ENCODE measurements around the gene LMBRD2.
"Not testable (repeated sequence)": the region's sequence is repeated elsewhere in the genome, so short reads cannot be mapped to it uniquely, and the experiment has no call there.

The LMBRD2 gene
- total RNA-seq = 18.8 to 62.0 (median 32.1) reads per million in 9 experiments

DNA sequence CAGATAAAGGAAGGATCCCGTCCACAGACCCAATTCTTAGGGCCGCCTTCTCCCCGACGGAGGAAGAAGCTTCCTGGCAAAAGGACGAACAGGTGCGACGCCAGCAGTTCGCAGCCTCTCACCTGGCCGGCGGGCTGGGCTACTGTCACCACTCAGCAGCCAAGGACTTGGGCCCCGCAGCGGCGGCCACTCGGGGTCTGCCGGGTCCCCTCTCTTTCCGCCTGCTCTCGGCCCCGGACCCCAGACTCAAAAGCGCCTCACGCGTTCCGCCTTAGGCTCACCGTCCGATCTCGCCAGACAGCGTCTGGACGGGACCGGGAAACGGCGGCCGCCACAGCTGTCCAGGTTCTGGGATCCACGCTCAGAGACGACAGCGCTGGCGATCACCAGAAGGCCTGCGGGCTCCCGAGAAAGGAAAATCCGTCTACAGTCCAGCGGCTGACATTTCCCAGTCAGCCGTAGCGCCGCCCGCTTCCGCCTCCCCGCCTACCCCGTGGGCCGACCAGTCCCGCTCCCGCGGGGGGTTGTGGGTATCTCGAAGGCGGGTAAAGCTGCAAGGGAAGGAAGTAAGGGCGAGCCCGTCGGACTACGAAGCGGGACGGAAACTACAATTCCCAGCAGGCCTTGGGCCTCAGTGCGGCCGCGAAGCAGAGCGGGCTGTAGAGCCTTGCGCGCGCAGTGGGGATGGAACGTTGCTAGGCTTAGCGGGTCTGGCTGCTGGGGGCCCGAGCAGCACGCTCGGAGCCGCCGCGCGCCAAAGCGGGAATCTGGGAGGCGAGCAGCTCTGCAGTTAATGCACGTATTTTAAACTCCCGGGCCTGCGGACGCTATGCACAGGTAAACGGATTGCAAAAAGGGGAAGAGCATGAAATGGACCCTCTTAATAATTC lies at the start of gene LMBRD2, which contains the start of gene SKP2:
Gene LMBRD2, minus strand, starts transcription at position 454 of the 890 bp plus-strand sequence. CDS start 8,538 bp downstream, outside the sequence.
Gene SKP2, plus strand, starts transcription at position 678 of the 890 bp plus-strand sequence. Its CDS starts 152 bp downstream, at position 830.
- H3K9me3 Mint-ChIP-seq = no peaks in the 10 kb centered on the region
- peak; percentile 95 to 97 (median 96) for DNase-seq
- ATAC-seq (replicated peaks) = peak; percentile 96
- H3K27ac Mint-ChIP-seq = peak within 1 kb of the TSS; percentile 91 to 95
- H3K4me1 Mint-ChIP-seq (ENCODE audit: low read depth in 2 of 2) = peaks cover 40 to 63% of the 10 kb centered on the region in 2 donors
- no peaks in the 10 kb centered on the region for H3K27me3 Mint-ChIP-seq
- peak within 1 kb of the TSS; percentile 95 to 97 for H3K4me3 Mint-ChIP-seq
- peaks cover 11% of the 10 kb centered on the region for H3K36me3 Mint-ChIP-seq (ENCODE audit: insufficient read depth)

GRCh38 chr5:36200513-36200912 lies 48.8 kb upstream of the LMBRD2 start:
- H3K4me1 Mint-ChIP-seq (ENCODE audit: low read depth in 2 of 2) = no peaks in the 10 kb centered on the region
- ATAC-seq (replicated peaks) = no peak
- no peak overlapping the region for H3K4me3 Mint-ChIP-seq
- H3K9me3 Mint-ChIP-seq = no peaks in the 10 kb centered on the region
- peak overlapping the region in 1 of 2 donors; percentile 19 for H3K27ac Mint-ChIP-seq
- DNase-seq = no peak
- H3K36me3 Mint-ChIP-seq (ENCODE audit: insufficient read depth) = peaks cover 11% of the 10 kb centered on the region
- H3K27me3 Mint-ChIP-seq = no peaks in the 10 kb centered on the region

GRCh38 chr5:36199620-36200019 lies 47.9 kb upstream of the LMBRD2 start:
- Mint-ChIP-seq H3K4me3 (no peak overlapping the region), H3K4me1 (ENCODE audit: low read depth in 2 of 2) (no peaks in the 10 kb centered on the region), H3K27ac (no peak overlapping the region), H3K36me3 (ENCODE audit: insufficient read depth) (peaks cover 11% of the 10 kb centered on the region), H3K27me3 (no peaks in the 10 kb centered on the region), H3K9me3 (no peaks in the 10 kb centered on the region)
- DNase-seq = no peak
- ATAC-seq (replicated peaks) = no peak

DNA sequence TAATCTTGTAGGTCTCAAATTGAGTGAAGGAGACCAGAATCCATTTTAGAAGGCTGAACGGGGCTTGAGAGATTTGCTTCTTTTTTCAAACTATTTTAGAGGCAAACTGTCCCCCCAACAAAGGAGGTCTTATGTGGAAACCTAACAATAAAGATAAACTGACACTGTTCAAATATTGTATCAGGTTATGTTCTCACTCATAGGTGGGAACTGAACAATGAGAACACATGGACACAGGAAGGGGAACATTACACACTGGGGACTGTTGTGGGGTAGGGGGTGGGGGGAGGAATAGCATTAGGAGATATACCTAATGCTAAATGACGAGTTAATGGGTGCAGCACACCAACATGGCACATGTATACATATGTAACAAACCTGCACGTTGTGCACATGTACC lies 47.1 kb upstream of the LMBRD2 start:
- ATAC-seq (replicated peaks); H3K9me3 Mint-ChIP-seq; H3K27ac Mint-ChIP-seq; H3K4me3 Mint-ChIP-seq; H3K4me1 Mint-ChIP-seq (ENCODE audit: low read depth in 2 of 2); H3K27me3 Mint-ChIP-seq; DNase-seq: not testable (repeated sequence)
- H3K36me3 Mint-ChIP-seq (ENCODE audit: insufficient read depth) = peaks cover 11% of the 10 kb centered on the region

DNA sequence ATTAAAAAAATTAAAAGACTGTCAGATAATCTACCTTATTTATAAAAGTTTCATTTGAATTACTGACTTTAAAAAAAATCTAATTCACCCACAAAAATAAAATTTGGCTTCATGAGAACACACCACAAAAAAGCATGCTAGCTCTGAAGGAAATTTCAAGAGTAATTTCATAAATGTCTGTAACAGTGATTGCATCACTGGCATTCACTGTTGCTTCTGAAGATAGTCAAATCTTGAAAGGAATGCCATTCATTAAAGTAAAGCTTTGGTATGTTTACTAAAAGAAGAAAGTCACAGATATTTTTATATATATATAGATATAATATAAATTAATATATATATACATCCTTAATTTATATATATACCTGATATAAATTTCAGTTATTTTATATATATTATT lies 46.6 kb upstream of the LMBRD2 start:
- Mint-ChIP-seq H3K9me3 (no peaks in the 10 kb centered on the region), H3K4me1 (ENCODE audit: low read depth in 2 of 2) (no peaks in the 10 kb centered on the region), H3K27ac (no peak overlapping the region), H3K4me3 (no peak overlapping the region), H3K27me3 (no peaks in the 10 kb centered on the region), H3K36me3 (ENCODE audit: insufficient read depth) (peaks cover 11% of the 10 kb centered on the region)
- ATAC-seq (replicated peaks) (no peak), DNase-seq (no peak)

DNA sequence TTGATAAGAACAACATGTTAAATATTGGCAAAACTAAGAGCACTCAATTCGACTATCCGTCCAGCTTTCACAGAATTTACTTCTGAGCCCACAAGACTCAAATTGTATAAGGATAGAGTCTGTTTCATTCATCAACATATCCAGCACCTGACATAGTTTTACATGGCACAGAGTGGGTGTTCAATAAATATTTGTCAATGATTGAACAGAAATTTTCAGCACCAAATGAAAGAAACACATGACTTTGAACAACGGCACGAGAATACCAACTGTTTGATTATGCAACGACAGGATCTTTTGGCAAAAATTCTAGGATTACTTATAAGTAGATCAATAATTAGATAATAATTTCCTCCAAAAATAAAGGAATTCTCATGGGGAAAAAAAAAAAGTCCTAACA lies 42.1 kb upstream of the LMBRD2 start:
- no peak overlapping the region for H3K27ac Mint-ChIP-seq
- H3K4me3 Mint-ChIP-seq = no peak overlapping the region
- peaks cover 11% of the 10 kb centered on the region for H3K36me3 Mint-ChIP-seq (ENCODE audit: insufficient read depth)

GRCh38 chr5:36184408-36184807 lies 32.7 kb upstream of the LMBRD2 start:
- H3K4me1 Mint-ChIP-seq (ENCODE audit: low read depth in 2 of 2); ATAC-seq (replicated peaks); DNase-seq; H3K27ac Mint-ChIP-seq; H3K9me3 Mint-ChIP-seq; H3K27me3 Mint-ChIP-seq; H3K4me3 Mint-ChIP-seq: not testable (repeated sequence)
- H3K36me3 Mint-ChIP-seq (ENCODE audit: insufficient read depth) = peaks cover 15% of the 10 kb centered on the region

More for the DNA sequence above, 42.1 kb upstream of the LMBRD2 start:
- Mint-ChIP-seq H3K9me3 (peaks cover 0 to 8% of the 10 kb centered on the region in 2 donors), H3K4me1 (ENCODE audit: low read depth in 2 of 2) (peaks cover 0 to 4% of the 10 kb centered on the region in 2 donors), H3K27me3 (no peaks in the 10 kb centered on the region)
- DNase-seq = no peak
- ATAC-seq (replicated peaks) = no peak

DNA sequence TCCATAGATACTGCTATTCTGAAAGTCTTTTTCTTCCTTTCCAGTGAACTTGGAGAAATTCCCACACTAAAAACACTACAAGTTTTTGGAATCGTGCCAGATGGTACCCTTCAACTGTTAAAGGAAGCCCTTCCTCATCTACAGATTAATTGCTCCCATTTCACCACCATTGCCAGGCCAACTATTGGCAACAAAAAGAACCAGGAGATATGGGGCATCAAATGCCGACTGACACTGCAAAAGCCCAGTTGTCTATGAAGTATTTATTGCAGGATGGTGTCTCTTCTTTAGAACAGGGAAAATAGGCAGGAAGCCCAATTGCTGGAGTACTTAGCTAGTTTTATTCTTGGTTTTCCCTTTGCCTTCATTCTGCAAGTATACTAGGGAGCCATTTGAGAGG lies 30.1 kb upstream of the LMBRD2 start:
- peak overlapping the region; percentile 9 to 66 for H3K27ac Mint-ChIP-seq
- no peak for ATAC-seq (replicated peaks)
- no peaks in the 10 kb centered on the region for H3K27me3 Mint-ChIP-seq
- H3K36me3 Mint-ChIP-seq (ENCODE audit: insufficient read depth) = peaks cover 27% of the 10 kb centered on the region
- H3K4me1 Mint-ChIP-seq (ENCODE audit: low read depth in 2 of 2) = peaks cover 0 to 6% of the 10 kb centered on the region in 2 donors
- DNase-seq = no peak
- no peak overlapping the region for H3K4me3 Mint-ChIP-seq
- H3K9me3 Mint-ChIP-seq = no peaks in the 10 kb centered on the region

GRCh38 chr5:36180556-36181350 lies 29.1 kb upstream of the LMBRD2 start:
- peaks cover 0 to 7% of the 10 kb centered on the region in 2 donors for H3K4me1 Mint-ChIP-seq (ENCODE audit: low read depth in 2 of 2)
- peak overlapping the region in 1 of 2 donors; percentile 3 for H3K27ac Mint-ChIP-seq
- H3K27me3 Mint-ChIP-seq = no peaks in the 10 kb centered on the region

GRCh38 chr5:36179950-36180349 lies 28.3 kb upstream of the LMBRD2 start:
- no peaks in the 10 kb centered on the region for H3K9me3 Mint-ChIP-seq
- peaks cover 32% of the 10 kb centered on the region for H3K36me3 Mint-ChIP-seq (ENCODE audit: insufficient read depth)
- H3K4me1 Mint-ChIP-seq (ENCODE audit: low read depth in 2 of 2) = peaks cover 0 to 11% of the 10 kb centered on the region in 2 donors
- no peak overlapping the region for H3K4me3 Mint-ChIP-seq
- peak overlapping the region in 1 of 2 donors; percentile 3 for H3K27ac Mint-ChIP-seq
- DNase-seq (no peak), ATAC-seq (replicated peaks) (no peak)
- no peaks in the 10 kb centered on the region for H3K27me3 Mint-ChIP-seq

More at GRCh38 chr5:36180556-36181350, 29.1 kb upstream of the LMBRD2 start:
- ATAC-seq (replicated peaks) (no peak), DNase-seq (no peak)
- no peak overlapping the region for H3K4me3 Mint-ChIP-seq
- H3K36me3 Mint-ChIP-seq (ENCODE audit: insufficient read depth) = peaks cover 27% of the 10 kb centered on the region
- H3K9me3 Mint-ChIP-seq = no peaks in the 10 kb centered on the region

GRCh38 chr5:36178524-36178890 lies 26.8 kb upstream of the LMBRD2 start:
- H3K4me3 Mint-ChIP-seq = no peak overlapping the region
- peaks cover 33% of the 10 kb centered on the region for H3K36me3 Mint-ChIP-seq (ENCODE audit: insufficient read depth)
- ATAC-seq (replicated peaks) = no peak
- no peaks in the 10 kb centered on the region for H3K27me3 Mint-ChIP-seq
- H3K9me3 Mint-ChIP-seq = no peaks in the 10 kb centered on the region
- peaks cover 2 to 11% of the 10 kb centered on the region in 2 donors for H3K4me1 Mint-ChIP-seq (ENCODE audit: low read depth in 2 of 2)
- no peak for DNase-seq
- peak overlapping the region in 1 of 2 donors; percentile 30 for H3K27ac Mint-ChIP-seq

GRCh38 chr5:36177715-36178523 lies 26.2 kb upstream of the LMBRD2 start:
- Mint-ChIP-seq H3K27ac (peak overlapping the region; percentile 30 to 62), H3K9me3 (no peaks in the 10 kb centered on the region), H3K4me3 (no peak overlapping the region), H3K27me3 (no peaks in the 10 kb centered on the region), H3K4me1 (ENCODE audit: low read depth in 2 of 2) (peaks cover 2 to 11% of the 10 kb centered on the region in 2 donors), H3K36me3 (ENCODE audit: insufficient read depth) (peaks cover 31% of the 10 kb centered on the region)
- ATAC-seq (replicated peaks) (no peak), DNase-seq (no peak)

- no peak for DNase-seq
- H3K27me3 Mint-ChIP-seq = no peaks in the 10 kb centered on the region
- peak overlapping the region in 1 of 2 donors; percentile 62 for H3K27ac Mint-ChIP-seq
- peaks cover 38% of the 10 kb centered on the region for H3K36me3 Mint-ChIP-seq (ENCODE audit: insufficient read depth)
- H3K4me1 Mint-ChIP-seq (ENCODE audit: low read depth in 2 of 2) = peaks cover 2 to 11% of the 10 kb centered on the region in 2 donors
- no peak for ATAC-seq (replicated peaks)
- H3K4me3 Mint-ChIP-seq = no peak overlapping the region
- no peaks in the 10 kb centered on the region for H3K9me3 Mint-ChIP-seq
Observed at GRCh38 chr5:36177154-36177553, 25.5 kb upstream of the LMBRD2 start.

Measured in effector memory CD8-positive, alpha-beta T cell (primary cell).